HepG2 (cell line): ENCODE data around the gene LCORL.

Experiments used
- ETS1 ChIP-seq: sonication (generic); formaldehyde crosslinking; IDR thresholded peaks from 2 replicates; pipeline ENCODE4 v1.4.0; 2020; ENCODE audit warnings: missing genetic modification reagents
- EZH2 ChIP-seq: conservative IDR thresholded peaks from 2 replicates; pipeline ENCODE4 v1.6.1; 2012; ENCODE audit warnings: mild to moderate bottlenecking, low read depth, low read length, moderate library complexity
- HBP1 ChIP-seq: IDR thresholded peaks from 2 replicates; pipeline ENCODE4 v1.6.1; 2016; ENCODE audit warnings: low read depth, control low read depth
- JUN ChIP-seq: sonication (generic); formaldehyde crosslinking; IDR thresholded peaks from 2 replicates; pipeline ENCODE4 v1.4.0; 2020; ENCODE audit warnings: mild to moderate bottlenecking, missing genetic modification reagents
- MAFF ChIP-seq: IDR thresholded peaks from 2 replicates; pipeline ENCODE4 v1.6.1; 2011; ENCODE audit warnings: low read depth, low read length, improper control_type of control experiment
- MAX ChIP-seq: IDR thresholded peaks from 2 replicates; pipeline ENCODE4 v1.6.1; 2012; ENCODE audit warnings: inconsistent platforms
- PCBP2 ChIP-seq: fragments of 200-400 bp; formaldehyde crosslinking; optimal IDR thresholded peaks from 2 replicates; pipeline ENCODE3; 2018; ENCODE audit warnings: low read length, low read depth; ENCODE audit not compliant: poor library complexity, severe bottlenecking
- PHF8 ChIP-seq: sonication (generic); formaldehyde crosslinking; IDR thresholded peaks from 2 replicates; pipeline ENCODE4 v1.5.0; 2020; ENCODE audit warnings: missing genetic modification reagents
- POLR2A ChIP-seq, 2 experiments: IDR thresholded peaks; 2 replicates each; pipeline ENCODE4 v1.6.1; 2011; ENCODE audit warnings: low read depth in 2 of 2, low read length in 2 of 2, mild to moderate bottlenecking in 1 of 2, moderate library complexity in 1 of 2; ENCODE audit not compliant: insufficient read depth in 1 of 2
- SIX1 ChIP-seq: sonication (generic); formaldehyde crosslinking; IDR thresholded peaks from 2 replicates; pipeline ENCODE4 v1.4.0; 2020; ENCODE audit warnings: missing genetic modification reagents, borderline replicate concordance
- TCF12 ChIP-seq, 2 experiments: fragments of 450-650 bp in 1 of 2; sonication (generic) in 1 of 2; formaldehyde crosslinking in 1 of 2; IDR thresholded peaks; 2 replicates each; pipeline versions ENCODE4 v1.6.1 to v1.8.0; 2017 to 2022; ENCODE audit warnings: antibody characterized with exemption in 1 of 2, mild to moderate bottlenecking in 1 of 2, missing genetic modification reagents in 1 of 2, moderate library complexity in 1 of 2
- TCF7 ChIP-seq: sonication (generic); IDR thresholded peaks from 2 replicates; pipeline ENCODE4 v1.6.1; 2016; ENCODE audit warnings: antibody characterized with exemption, low read depth
- ZNF572 ChIP-seq: sonication (generic); formaldehyde crosslinking; IDR thresholded peaks from 2 replicates; pipeline ENCODE4 v1.5.1; 2020; ENCODE audit warnings: mild to moderate bottlenecking, missing genetic modification reagents

- TF ChIP-seq JUN (CRISPR knock-in tag) (no peak), EZH2 (no peak), POLR2A (IDR thresholded peaks at IDR 0.05; ENCODE audit: insufficient read depth in 1 of 2, low read depth in 2 of 2, low read length in 2 of 2) (no peak), PCBP2 (no peak), SIX1 (CRISPR knock-in tag) (no peak), MAFF (no peak), HBP1 (CRISPR knock-in tag) (no peak), PHF8 (no peak), ZNF572 (CRISPR knock-in tag) (no peak), ETS1 (CRISPR knock-in tag) (no peak), MAX (no peak), TCF7 (no peak), TCF12 (IDR thresholded peaks at IDR 0.05) (no peak), TCF12 (CRISPR knock-in tag; IDR thresholded peaks at IDR 0.05) (no peak)
These were observed 123.0 kb downstream of the LCORL start for GRCh38 chr4:17898553-17899055.
